ENCODE data around the gene ZNF525. TPM values are rescaled to one million over a fixed set of nuclear protein-coding genes. Genes with fewer than 3 reads are reported as not detected.
"Not testable (repeated sequence)": the region's sequence is repeated elsewhere in the genome, so short reads cannot be mapped to it uniquely, and the experiment has no call there.

The ZNF525 gene
- total and polyA plus RNA-seq, 2 experiments from 2014 or later = 2.0 to 3.6 TPM

- Histone ChIP-seq H3K9me2 (ENCODE audit: insufficient read depth) (no peaks in the 10 kb centered on the region), H3K27ac (peak within 1 kb of the TSS; percentile 63), H3K9me3 (ENCODE audit: low read depth) (no peaks in the 10 kb centered on the region), H3K4me3 (peak within 1 kb of the TSS; percentile 97), H3K36me3 (ENCODE audit: low read depth) (no peaks in the 10 kb centered on the region), H2AFZ (peak within 1 kb of the TSS; percentile 95), H3K27me3 (replicated peaks; ENCODE audit: insufficient read depth) (no peaks in the 10 kb centered on the region), H4K20me1 (ENCODE audit: insufficient read depth) (no peaks in the 10 kb centered on the region), H3K4me1 (ENCODE audit: insufficient read depth) (0 out of 2 replicates have a peak, but pooled peaks cover 6% of the 10 kb centered on the region), H3K9ac (peak within 1 kb of the TSS; percentile 88), H3K79me2 (ENCODE audit: insufficient read depth) (peaks cover 45% of the 10 kb centered on the region), H3F3A (ENCODE audit: insufficient read depth) (no peaks in the 10 kb centered on the region), H3K4me2 (ENCODE audit: unreplicated experiment) (peak within 1 kb of the TSS; percentile 91)
- DNase-seq = peak; percentile 96
- in situ Hi-C loops (cut with MboI) = no loop called here
- TF ChIP-seq EZH2 (IDR thresholded peaks at IDR 0.05; ENCODE audit: insufficient read depth, poor library complexity, severe bottlenecking) (no peak), EZH2phosphoT487 (IDR thresholded peaks at IDR 0.05; ENCODE audit: insufficient read depth, low read depth) (no peak)
- WGBS, 2 experiments (ENCODE audit: low coverage in 1 of 2, low lambda C conversion rate in 2 of 2, missing lambda C conversion rate in 2 of 2) = 1% methylated on average over 59 to 61 of the region's 61 CpGs
Observed at GRCh38 chr19:53333463-53334449, 31.7 kb upstream of the ZNF525 start, which contains the start of gene ZNF845. ZNF845 (plus strand) TSS chr19:53333749; CDS start chr19:53341308, 7,559 bp downstream.

GRCh38 chr19:53344403-53344802 is 21.1 kb upstream of the ZNF525 start:
- H3K4me3 ChIP-seq; H2AFZ ChIP-seq; in situ Hi-C loops (cut with MboI); H3K9me3 ChIP-seq (ENCODE audit: low read depth); H3K9me2 ChIP-seq (ENCODE audit: insufficient read depth); DNase-seq; H3F3A ChIP-seq (ENCODE audit: insufficient read depth); H3K27ac ChIP-seq; H3K4me2 ChIP-seq (ENCODE audit: unreplicated experiment); H3K9ac ChIP-seq; H4K20me1 ChIP-seq (ENCODE audit: insufficient read depth); H3K27me3 ChIP-seq (replicated peaks; ENCODE audit: insufficient read depth); H3K4me1 ChIP-seq (ENCODE audit: insufficient read depth); H3K79me2 ChIP-seq (ENCODE audit: insufficient read depth): not testable (repeated sequence)
- WGBS, 2 experiments (ENCODE audit: low coverage in 1 of 2, low lambda C conversion rate in 2 of 2, missing lambda C conversion rate in 2 of 2) = 89 to 96% methylated on average over 4 of the region's 4 CpGs
- peaks cover 25% of the 10 kb centered on the region for H3K36me3 ChIP-seq (ENCODE audit: low read depth)

- Histone ChIP-seq H3F3A (ENCODE audit: insufficient read depth) (peaks cover 7% of the 10 kb centered on the region; the same call in 1 of the 2 replicates), H3K27me3 (replicated peaks; ENCODE audit: insufficient read depth) (no peaks in the 10 kb centered on the region), H3K4me3 (no peak overlapping the region), H3K4me2 (ENCODE audit: unreplicated experiment) (no peak overlapping the region), H3K9ac (no peak overlapping the region), H3K27ac (no peak overlapping the region), H2AFZ (no peak overlapping the region), H4K20me1 (ENCODE audit: insufficient read depth) (no peaks in the 10 kb centered on the region), H3K4me1 (ENCODE audit: insufficient read depth) (no peaks in the 10 kb centered on the region), H3K9me3 (ENCODE audit: low read depth) (peaks cover 8% of the 10 kb centered on the region), H3K9me2 (ENCODE audit: insufficient read depth) (no peaks in the 10 kb centered on the region), H3K79me2 (ENCODE audit: insufficient read depth) (no peaks in the 10 kb centered on the region), H3K36me3 (ENCODE audit: low read depth) (peaks cover 35% of the 10 kb centered on the region)
- in situ Hi-C loops (cut with MboI) = no loop called here
- no peak for DNase-seq
- 96% methylated on average over 1 of the region's 1 CpG for WGBS, 2 experiments (ENCODE audit: low coverage in 1 of 2, low lambda C conversion rate in 2 of 2, missing lambda C conversion rate in 2 of 2)
- TF ChIP-seq EZH2 (IDR thresholded peaks at IDR 0.05; ENCODE audit: insufficient read depth, poor library complexity, severe bottlenecking) = no peak
Observed at GRCh38 chr19:53355739-53356138, 9.8 kb upstream of the ZNF525 start.

- H3K4me3 ChIP-seq = no peak overlapping the region
- H2AFZ ChIP-seq = no peak overlapping the region
- in situ Hi-C loops (cut with MboI) = no loop called here
Observed at GRCh38 chr19:53357821-53358581, 7.5 kb upstream of the ZNF525 start.

GRCh38 chr19:53360056-53360455 is 5.4 kb upstream of the ZNF525 start:
- H4K20me1 ChIP-seq (ENCODE audit: insufficient read depth); H3K9me2 ChIP-seq (ENCODE audit: insufficient read depth); DNase-seq; in situ Hi-C loops (cut with MboI); H3K4me2 ChIP-seq (ENCODE audit: unreplicated experiment); H3F3A ChIP-seq (ENCODE audit: insufficient read depth); H3K27ac ChIP-seq; H3K4me1 ChIP-seq (ENCODE audit: insufficient read depth); H3K36me3 ChIP-seq (ENCODE audit: low read depth); H3K9me3 ChIP-seq (ENCODE audit: low read depth); H3K4me3 ChIP-seq; H3K79me2 ChIP-seq (ENCODE audit: insufficient read depth); H2AFZ ChIP-seq; H3K9ac ChIP-seq; H3K27me3 ChIP-seq (replicated peaks; ENCODE audit: insufficient read depth): not testable (repeated sequence)
- 78% methylated on average over 10 of the region's 10 CpGs for whole genome bisulfite sequencing, 2 experiments (ENCODE audit: low coverage in 1 of 2, low lambda C conversion rate in 2 of 2, missing lambda C conversion rate in 2 of 2)

More at GRCh38 chr19:53357821-53358581, 7.5 kb upstream of the ZNF525 start:
- no peak for DNase-seq
- no peaks in the 10 kb centered on the region for H3K9me3 ChIP-seq (ENCODE audit: low read depth)
- H3F3A ChIP-seq (ENCODE audit: insufficient read depth) = peaks cover 7% of the 10 kb centered on the region; the same call in 1 of the 2 replicates
- peaks cover 13% of the 10 kb centered on the region for H3K36me3 ChIP-seq (ENCODE audit: low read depth)
- no peaks in the 10 kb centered on the region for H3K79me2 ChIP-seq (ENCODE audit: insufficient read depth)
- H3K9me2 ChIP-seq (ENCODE audit: insufficient read depth) = no peaks in the 10 kb centered on the region
- no peak overlapping the region for H3K27ac ChIP-seq
- no peak overlapping the region for H3K4me2 ChIP-seq (ENCODE audit: unreplicated experiment)
- TF ChIP-seq EZH2 (IDR thresholded peaks at IDR 0.05; ENCODE audit: insufficient read depth, poor library complexity, severe bottlenecking) (no peak), EZH2phosphoT487 (IDR thresholded peaks at IDR 0.05; ENCODE audit: insufficient read depth, low read depth) (no peak)
- no peaks in the 10 kb centered on the region for H4K20me1 ChIP-seq (ENCODE audit: insufficient read depth)
- H3K4me1 ChIP-seq (ENCODE audit: insufficient read depth) = no peaks in the 10 kb centered on the region
- no peaks in the 10 kb centered on the region for H3K27me3 ChIP-seq (replicated peaks; ENCODE audit: insufficient read depth)
- H3K9ac ChIP-seq = no peak overlapping the region
- 63 to 73% methylated on average over 21 to 35 of the region's 35 CpGs for WGBS, 2 experiments (ENCODE audit: low coverage in 1 of 2, low lambda C conversion rate in 2 of 2, missing lambda C conversion rate in 2 of 2)

All from GM23248 (cell line).